IgD-negative memory B cell (primary cell): ENCODE measurements around the gene CALR. TPM values are rescaled to one million over a fixed set of nuclear protein-coding genes. Genes with fewer than 3 reads are reported as not detected.

ENCODE experiments used
- H3K27ac Mint-ChIP-seq, 3 donors: one replicate each; pipeline ENCODE4 v1.8.0; 2020 to 2022; ENCODE audit warnings: mild to moderate bottlenecking in 3 of 3, mixed read lengths in 3 of 3, moderate library complexity in 1 of 3
- H3K27me3 Mint-ChIP-seq: one replicate; pipeline ENCODE4 v1.8.0; 2021; ENCODE audit warnings: mixed read lengths
- H3K36me3 Mint-ChIP-seq: one replicate; pipeline ENCODE4 v1.8.0; 2020; ENCODE audit warnings: mild to moderate bottlenecking, mixed read lengths
- H3K4me1 Mint-ChIP-seq, 3 donors: one replicate each; pipeline ENCODE4 v1.8.0; 2020 to 2022; ENCODE audit warnings: mixed read lengths in 3 of 3, mild to moderate bottlenecking in 1 of 3
- H3K4me3 Mint-ChIP-seq, 4 donors: one replicate each; pipeline ENCODE4 v1.8.0; 2020 to 2022; ENCODE audit warnings: mild to moderate bottlenecking in 4 of 4, mixed read lengths in 4 of 4, moderate library complexity in 3 of 4
- H3K9me3 Mint-ChIP-seq, 3 donors: one replicate each; pipeline ENCODE4 v1.8.0; 2020 to 2021; ENCODE audit warnings: mixed read lengths in 3 of 3, mild to moderate bottlenecking in 1 of 3
- polyA plus RNA-seq: library from polyadenylated mRNA; unstranded; fragments of 300-500 nt; fragmentation: Illumina TruSeq; gene quantifications from one replicate; pipeline ENCODE4 v1.2.3, GENCODE V29; 2021

Gene CALR
- polyA plus RNA-seq, 1 donor from 2014 or later: 158 TPM

GRCh38 chr19:12990853-12991252 is 52.4 kb downstream of the CALR start:
- peak overlapping the region in 1 of 3 donors; percentile 1 for H3K27ac Mint-ChIP-seq
- peaks cover 0 to 5% (median 3%) of the 10 kb centered on the region in 3 donors for H3K4me1 Mint-ChIP-seq
- H3K27me3 Mint-ChIP-seq: peaks cover 15% of the 10 kb centered on the region
- no peaks in the 10 kb centered on the region for H3K9me3 Mint-ChIP-seq
- no peaks in the 10 kb centered on the region for H3K36me3 Mint-ChIP-seq
- H3K4me3 Mint-ChIP-seq: no peak overlapping the region

GRCh38 chr19:12991296-12991695 is 52.9 kb downstream of the CALR start:
- Mint-ChIP-seq H3K4me3 (no peak overlapping the region), H3K27ac (peak overlapping the region in 1 of 3 donors; percentile 1), H3K9me3 (no peaks in the 10 kb centered on the region), H3K27me3 (peaks cover 16% of the 10 kb centered on the region), H3K36me3 (no peaks in the 10 kb centered on the region), H3K4me1 (peaks cover 0 to 5% (median 5%) of the 10 kb centered on the region in 3 donors)

- H3K27me3 Mint-ChIP-seq: peaks cover 15% of the 10 kb centered on the region
- peaks cover 0 to 5% (median 5%) of the 10 kb centered on the region in 3 donors for H3K4me1 Mint-ChIP-seq
- no peaks in the 10 kb centered on the region for H3K9me3 Mint-ChIP-seq
- H3K27ac Mint-ChIP-seq: peak overlapping the region in 1 of 3 donors; percentile 59
- no peak overlapping the region for H3K4me3 Mint-ChIP-seq
- no peaks in the 10 kb centered on the region for H3K36me3 Mint-ChIP-seq
Measured at GRCh38 chr19:12992729-12993128, 54.3 kb downstream of the CALR start.

- Mint-ChIP-seq H3K36me3 (no peaks in the 10 kb centered on the region), H3K4me3 (peak overlapping the region in 3 of 4 donors; percentile 11 to 65 (median 24)), H3K27me3 (peaks cover 16% of the 10 kb centered on the region), H3K27ac (peak overlapping the region in 1 of 3 donors; percentile 36), H3K4me1 (peaks cover 0 to 5% (median 5%) of the 10 kb centered on the region in 3 donors), H3K9me3 (no peaks in the 10 kb centered on the region)
Measured at GRCh38 chr19:12993562-12993961, 55.2 kb downstream of the CALR start.

Other genes with a start within 250 kb of the CALR start
- 5.1 TPM for gene FBXW9, start 242.0 kb upstream of the CALR start, polyA plus RNA-seq
- 4.2 TPM for gene TNPO2, start 214.7 kb upstream of the CALR start, polyA plus RNA-seq
- gene TRIR, start 203.9 kb upstream of the CALR start, polyA plus RNA-seq: 299 TPM
- 64.2 TPM for gene GET3, start 201.1 kb upstream of the CALR start, polyA plus RNA-seq
- not detected for gene BEST2, start 186.8 kb upstream of the CALR start, polyA plus RNA-seq
- 6.6 TPM for gene HOOK2, start 163.1 kb upstream of the CALR start, polyA plus RNA-seq
- 955 TPM for gene JUNB, start 147.1 kb upstream of the CALR start, polyA plus RNA-seq
- 195 TPM for gene PRDX2, start 136.8 kb upstream of the CALR start, polyA plus RNA-seq
- 6.4 TPM for gene THSD8, start 136.5 kb upstream of the CALR start, polyA plus RNA-seq
- gene RNASEH2A, start 132.0 kb upstream of the CALR start, polyA plus RNA-seq: 27.4 TPM
- gene RTBDN, start 104.0 kb upstream of the CALR start, polyA plus RNA-seq: not detected
- gene MAST1, start 100.1 kb upstream of the CALR start, polyA plus RNA-seq: 1.2 TPM
- gene DNASE2, start 57.2 kb upstream of the CALR start, polyA plus RNA-seq: 49.6 TPM
- gene KLF1, start 51.4 kb upstream of the CALR start, polyA plus RNA-seq: not detected
- 13.5 TPM for gene GCDH, start 47.4 kb upstream of the CALR start, polyA plus RNA-seq
- not detected for gene SYCE2, start 19.3 kb upstream of the CALR start, polyA plus RNA-seq
- gene FARSA, start 4.9 kb upstream of the CALR start, polyA plus RNA-seq: 56.8 TPM
- gene RAD23A, start 7.3 kb downstream of the CALR start, polyA plus RNA-seq: 132 TPM
- gene GADD45GIP1, start 18.6 kb downstream of the CALR start, polyA plus RNA-seq: 84.1 TPM
- gene DAND5, start 31.0 kb downstream of the CALR start, polyA plus RNA-seq: not detected
- gene NFIX, start 56.9 kb downstream of the CALR start, polyA plus RNA-seq: 0.09 TPM
- gene LYL1, start 164.2 kb downstream of the CALR start, polyA plus RNA-seq: 90.1 TPM
- 30.7 TPM for gene TRMT1, start 178.1 kb downstream of the CALR start, polyA plus RNA-seq
- gene NACC1, start 179.7 kb downstream of the CALR start, polyA plus RNA-seq: 2.7 TPM
- 52.8 TPM for gene STX10, start 211.8 kb downstream of the CALR start, polyA plus RNA-seq
- gene IER2, start 211.8 kb downstream of the CALR start, polyA plus RNA-seq: 350 TPM